Umbilical cord (tissue), 2 donors: ENCODE measurements around the gene RET. TPM values are rescaled to one million over a fixed set of nuclear protein-coding genes. Genes with fewer than 3 reads are reported as not detected.

Experiments used
- DNase-seq: peaks from one replicate; pipeline ENCODE4 v3.0.0-alpha.2; 2015; ENCODE audit warnings: low spot score
- total RNA-seq: library from RNA; depleted of rRNA; stranded (reverse); fragments of >200 nt; gene quantifications from one replicate; pipeline ENCODE4 v1.2.3, GENCODE V29; 2014; ENCODE audit warnings: low replicate concordance; ENCODE audit not compliant: insufficient read depth

Gene RET
- total RNA-seq, 1 donor from 2014 or later: 4.3 TPM

DNA sequence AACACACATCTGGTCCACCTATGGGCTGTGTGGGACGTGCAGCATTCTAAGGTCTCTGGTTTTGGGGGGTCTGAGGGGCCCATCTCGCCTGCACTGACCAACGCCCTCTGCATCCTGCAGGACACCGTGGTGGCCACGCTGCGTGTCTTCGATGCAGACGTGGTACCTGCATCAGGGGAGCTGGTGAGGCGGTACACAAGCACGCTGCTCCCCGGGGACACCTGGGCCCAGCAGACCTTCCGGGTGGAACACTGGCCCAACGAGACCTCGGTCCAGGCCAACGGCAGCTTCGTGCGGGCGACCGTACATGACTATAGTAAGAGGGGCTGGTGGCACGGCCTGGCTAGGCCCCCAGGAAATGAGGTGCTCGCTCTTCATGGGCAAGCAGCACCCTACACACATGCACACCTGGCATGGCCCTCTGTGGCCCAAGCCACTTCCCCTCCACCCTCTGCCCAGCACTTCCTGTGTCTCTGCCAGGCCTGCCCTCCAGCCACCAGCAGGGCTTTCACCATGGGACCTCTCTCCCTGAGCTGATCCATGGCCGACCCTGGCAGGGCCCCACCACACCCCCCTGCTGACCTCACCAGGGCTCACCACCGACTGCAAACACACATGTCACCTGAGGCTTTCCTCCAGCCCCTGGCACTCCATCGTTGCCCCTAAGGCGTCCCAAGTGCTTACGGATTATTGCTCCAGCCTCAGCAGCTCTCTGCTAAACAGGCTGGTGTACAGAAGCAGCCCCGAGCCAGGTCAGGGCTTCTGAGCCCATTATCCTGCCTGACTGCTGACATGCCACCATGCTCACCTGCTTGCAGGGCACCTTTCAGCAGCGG is 29.6 kb downstream of the RET start:
- DNase-seq: no peak

DNA sequence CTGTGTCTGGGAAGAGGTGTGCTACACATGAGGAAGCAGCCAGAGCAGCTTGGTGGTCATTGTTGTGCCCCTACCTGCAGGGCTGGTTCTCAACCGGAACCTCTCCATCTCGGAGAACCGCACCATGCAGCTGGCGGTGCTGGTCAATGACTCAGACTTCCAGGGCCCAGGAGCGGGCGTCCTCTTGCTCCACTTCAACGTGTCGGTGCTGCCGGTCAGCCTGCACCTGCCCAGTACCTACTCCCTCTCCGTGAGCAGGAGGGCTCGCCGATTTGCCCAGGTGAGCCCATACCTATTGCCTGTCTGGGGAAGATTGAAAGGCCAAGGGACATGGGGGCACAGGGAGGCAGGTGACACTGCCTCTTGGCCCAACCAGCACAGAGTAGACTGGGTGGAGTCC is 32.1 kb downstream of the RET start:
- no peak for DNase-seq

DNA sequence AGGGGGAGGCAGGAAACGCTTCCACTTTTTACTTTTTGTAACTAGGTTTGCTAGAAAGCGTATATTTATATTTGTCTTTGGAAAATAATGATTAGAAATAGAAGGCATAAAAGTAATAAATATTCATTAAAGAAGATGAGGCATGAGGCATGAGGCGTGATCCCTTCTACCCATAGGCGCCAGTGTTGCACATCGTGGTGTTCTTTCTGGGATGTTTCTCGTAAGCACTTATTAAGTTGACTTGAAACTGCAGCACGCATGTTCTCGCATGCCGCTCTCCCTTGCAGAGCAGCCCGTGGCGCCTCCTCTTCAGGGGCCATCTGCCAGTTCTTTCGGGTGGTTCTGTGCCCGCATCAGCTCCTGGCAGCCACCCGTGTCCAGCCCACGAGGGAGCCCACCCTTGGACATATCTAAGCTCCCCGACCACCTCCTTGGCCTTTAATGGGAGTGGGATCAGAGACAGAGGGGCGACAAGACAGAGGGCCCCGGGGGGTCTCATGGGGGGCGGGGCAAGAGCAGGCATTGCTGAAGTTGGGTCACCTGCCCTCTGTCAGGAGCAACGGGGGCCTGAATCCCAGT is 32.9 kb downstream of the RET start:
- no peak for DNase-seq

- DNase-seq: peak; percentile 91
Measured at GRCh38 chr10:43110338-43111071, 33.6 kb downstream of the RET start.

DNA sequence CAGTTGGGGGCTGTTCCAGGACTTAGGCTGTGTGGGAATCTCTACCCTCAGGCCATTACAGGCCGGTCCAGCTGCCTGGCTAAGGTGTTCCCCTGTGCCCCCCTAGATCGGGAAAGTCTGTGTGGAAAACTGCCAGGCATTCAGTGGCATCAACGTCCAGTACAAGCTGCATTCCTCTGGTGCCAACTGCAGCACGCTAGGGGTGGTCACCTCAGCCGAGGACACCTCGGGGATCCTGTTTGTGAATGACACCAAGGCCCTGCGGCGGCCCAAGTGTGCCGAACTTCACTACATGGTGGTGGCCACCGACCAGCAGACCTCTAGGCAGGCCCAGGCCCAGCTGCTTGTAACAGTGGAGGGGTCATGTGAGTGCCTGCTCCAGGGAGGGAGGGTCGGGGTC is 34.2 kb downstream of the RET start:
- DNase-seq: no peak

DNA sequence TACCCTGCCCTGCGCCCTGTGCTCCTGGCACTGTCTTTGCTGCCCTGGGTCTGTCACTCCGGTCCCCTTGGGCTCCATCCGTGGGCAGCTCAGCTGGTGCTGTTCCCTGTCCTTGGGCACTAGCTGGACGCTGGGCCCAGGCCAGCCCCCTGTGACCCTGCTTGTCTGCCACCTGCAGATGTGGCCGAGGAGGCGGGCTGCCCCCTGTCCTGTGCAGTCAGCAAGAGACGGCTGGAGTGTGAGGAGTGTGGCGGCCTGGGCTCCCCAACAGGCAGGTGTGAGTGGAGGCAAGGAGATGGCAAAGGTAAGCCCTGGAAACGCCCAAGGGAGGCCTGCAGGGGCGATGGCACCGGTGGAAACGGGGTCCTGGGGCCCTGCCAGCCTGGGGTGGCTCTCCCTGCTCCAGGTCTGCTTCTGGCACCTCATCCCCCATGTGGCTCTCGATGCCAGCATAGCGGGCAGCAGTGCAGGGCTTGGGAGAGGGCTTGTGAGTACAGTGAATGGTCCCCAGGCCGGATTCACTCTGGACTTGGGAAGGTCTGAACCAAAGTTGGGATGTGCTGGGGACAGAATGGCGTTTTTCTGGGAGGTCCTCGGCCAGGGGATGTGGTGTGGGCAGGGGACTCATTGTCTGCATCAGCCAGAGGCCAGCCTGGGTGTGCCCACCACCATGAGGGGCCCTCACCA is 35.2 kb downstream of the RET start:
- DNase-seq: no peak

DNA sequence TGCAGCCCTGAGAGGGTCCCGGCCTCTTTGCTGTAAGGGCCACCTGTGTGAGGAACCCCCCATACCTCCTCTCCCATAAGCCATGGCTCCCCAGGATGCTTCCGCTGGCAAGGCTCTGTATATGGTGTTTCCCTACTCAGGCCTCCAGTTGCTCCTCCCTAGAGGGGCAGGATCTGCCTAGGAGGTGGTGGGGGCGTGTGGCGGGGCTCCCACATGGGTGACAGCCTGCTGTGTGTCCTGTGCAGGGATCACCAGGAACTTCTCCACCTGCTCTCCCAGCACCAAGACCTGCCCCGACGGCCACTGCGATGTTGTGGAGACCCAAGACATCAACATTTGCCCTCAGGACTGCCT is 35.7 kb downstream of the RET start:
- DNase-seq: no peak

GRCh38 chr10:43113201-43114087 is 36.6 kb downstream of the RET start:
- no peak for DNase-seq

DNA sequence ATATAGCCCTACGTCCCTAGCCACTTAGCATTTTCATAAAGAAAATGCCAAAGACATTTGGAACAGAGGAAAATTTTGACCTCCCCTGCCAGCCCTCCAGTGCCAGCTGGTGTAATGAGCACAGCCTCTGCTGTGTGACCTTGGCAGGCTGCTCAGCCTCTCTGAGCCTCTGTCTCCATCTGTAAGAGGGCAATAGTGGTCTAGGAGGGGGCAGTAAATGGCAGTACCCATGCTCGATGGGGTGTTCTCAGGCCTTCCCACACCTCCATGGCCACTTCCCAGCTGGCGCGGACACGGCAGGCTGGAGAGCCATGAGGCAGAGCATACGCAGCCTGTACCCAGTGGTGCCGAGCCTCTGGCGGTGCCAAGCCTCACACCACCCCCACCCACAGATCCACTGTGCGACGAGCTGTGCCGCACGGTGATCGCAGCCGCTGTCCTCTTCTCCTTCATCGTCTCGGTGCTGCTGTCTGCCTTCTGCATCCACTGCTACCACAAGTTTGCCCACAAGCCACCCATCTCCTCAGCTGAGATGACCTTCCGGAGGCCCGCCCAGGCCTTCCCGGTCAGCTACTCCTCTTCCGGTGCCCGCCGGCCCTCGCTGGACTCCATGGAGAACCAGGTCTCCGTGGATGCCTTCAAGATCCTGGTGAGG is 37.3 kb downstream of the RET start:
- DNase-seq: no peak

- DNase-seq: no peak
Measured at GRCh38 chr10:43114743-43115611, 38.1 kb downstream of the RET start.

DNA sequence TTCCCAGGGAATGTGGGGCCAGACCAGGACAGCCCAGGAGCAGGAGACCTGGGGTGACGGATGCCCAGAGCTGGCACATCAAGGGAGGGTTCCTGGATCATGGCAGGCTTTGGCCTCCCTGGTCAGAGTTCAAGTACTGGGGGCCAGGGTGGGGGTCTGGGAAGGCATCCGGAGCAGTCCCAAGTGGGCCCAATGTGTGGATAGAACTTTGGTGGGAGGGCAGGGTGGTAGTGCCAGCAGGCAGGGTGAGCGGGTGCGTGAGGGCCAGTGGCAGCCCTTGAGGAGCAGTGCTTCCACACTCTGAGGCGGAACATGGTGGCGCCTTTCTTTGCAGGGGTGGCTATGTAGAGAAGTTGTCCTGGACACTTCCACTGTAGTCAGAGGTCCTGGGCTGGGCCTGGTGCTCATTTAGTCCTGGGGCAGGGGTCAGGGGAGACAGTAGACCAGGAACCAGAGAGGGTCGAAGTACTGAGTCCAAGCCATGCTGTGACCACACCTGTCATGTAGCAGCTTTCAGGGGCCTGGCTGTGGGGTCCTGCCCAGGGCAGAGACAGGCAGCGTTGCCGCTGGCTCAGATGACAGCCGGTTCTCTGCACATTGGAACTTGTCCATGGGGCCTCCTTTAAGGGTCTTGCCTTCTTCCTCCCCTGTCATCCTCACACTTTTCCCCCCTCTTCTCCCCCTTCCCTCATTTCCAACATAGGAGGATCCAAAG is 39.2 kb downstream of the RET start:
- DNase-seq: no peak

DNA sequence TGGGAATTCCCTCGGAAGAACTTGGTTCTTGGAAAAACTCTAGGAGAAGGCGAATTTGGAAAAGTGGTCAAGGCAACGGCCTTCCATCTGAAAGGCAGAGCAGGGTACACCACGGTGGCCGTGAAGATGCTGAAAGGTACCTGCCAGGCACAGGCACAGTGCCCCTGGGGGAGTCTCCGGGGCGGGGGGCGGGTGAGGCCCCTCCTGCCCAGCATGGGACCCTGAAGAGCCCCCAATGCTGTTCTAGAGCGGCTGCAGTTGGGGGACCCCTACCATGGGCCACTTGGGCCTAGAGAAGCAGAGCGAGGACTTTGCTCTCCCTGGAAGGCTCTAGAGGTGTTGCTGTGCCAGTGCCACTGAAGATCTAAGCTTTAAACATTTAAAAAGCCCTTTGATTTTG is 39.7 kb downstream of the RET start:
- no peak for DNase-seq

DNA sequence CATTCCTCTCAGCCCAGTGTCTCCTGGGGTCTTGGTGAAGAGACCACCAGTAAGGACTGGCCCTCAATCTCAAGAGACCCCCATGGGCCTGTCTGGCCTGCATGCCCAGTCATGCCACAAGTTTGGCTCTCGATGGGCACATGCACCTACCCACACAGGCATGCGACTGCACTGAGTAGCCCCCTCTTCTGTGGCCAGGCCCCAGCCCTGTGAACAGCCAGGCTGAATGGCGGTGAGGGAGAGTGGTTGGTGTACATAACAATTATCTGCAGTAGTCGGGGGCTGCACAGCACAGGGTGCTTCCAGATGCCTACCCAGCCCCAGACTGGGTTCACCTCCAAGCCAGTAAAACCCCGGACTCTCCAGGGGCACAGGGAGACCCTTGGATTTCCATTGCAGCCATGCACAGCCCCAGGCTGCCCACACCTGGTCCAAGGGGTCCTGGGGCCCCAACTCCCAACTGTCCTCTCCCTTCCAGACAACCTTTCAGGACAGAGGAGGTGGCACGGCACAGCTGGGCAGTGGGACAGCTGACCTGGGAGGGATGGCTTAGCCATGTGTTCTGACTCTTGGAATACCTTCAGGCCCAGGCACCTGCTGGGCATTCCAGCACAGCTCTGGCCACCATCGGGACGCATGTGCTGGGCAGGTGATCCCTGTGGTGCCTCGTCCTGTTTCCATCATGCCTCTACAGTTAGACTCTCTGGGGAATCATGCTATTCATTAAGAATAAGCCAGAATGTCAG is 40.3 kb downstream of the RET start:
- no peak for DNase-seq

DNA sequence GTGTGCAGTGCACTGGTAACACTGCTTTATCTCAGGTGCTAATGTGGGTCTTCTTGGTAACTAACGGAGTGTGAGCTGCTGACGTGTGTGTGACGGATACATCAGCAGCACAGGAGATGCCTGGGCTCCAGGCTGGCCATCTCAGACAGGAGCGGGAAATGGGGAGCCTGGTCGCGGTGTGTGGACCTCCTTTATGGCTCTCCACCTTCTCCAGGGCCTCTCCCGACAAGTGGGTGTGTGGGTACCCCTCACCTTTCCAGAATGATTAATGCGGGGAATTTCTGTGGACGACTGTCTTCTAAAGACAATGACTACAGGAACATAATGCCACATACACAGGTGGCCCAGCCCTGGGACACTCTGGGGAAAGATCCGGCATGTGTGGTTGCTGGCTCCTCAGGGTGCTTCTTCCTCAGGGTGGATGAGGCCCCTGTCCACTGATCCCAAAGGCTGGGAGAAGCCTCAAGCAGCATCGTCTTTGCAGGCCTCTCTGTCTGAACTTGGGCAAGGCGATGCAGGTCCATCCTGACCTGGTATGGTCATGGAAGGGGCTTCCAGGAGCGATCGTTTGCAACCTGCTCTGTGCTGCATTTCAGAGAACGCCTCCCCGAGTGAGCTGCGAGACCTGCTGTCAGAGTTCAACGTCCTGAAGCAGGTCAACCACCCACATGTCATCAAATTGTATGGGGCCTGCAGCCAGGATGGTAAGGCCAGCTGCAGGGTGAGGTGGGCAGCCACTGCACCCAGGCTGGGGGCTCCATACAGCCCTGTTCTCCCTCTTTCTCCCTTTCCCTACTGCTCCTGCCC is 41.1 kb downstream of the RET start:
- DNase-seq: no peak

DNA sequence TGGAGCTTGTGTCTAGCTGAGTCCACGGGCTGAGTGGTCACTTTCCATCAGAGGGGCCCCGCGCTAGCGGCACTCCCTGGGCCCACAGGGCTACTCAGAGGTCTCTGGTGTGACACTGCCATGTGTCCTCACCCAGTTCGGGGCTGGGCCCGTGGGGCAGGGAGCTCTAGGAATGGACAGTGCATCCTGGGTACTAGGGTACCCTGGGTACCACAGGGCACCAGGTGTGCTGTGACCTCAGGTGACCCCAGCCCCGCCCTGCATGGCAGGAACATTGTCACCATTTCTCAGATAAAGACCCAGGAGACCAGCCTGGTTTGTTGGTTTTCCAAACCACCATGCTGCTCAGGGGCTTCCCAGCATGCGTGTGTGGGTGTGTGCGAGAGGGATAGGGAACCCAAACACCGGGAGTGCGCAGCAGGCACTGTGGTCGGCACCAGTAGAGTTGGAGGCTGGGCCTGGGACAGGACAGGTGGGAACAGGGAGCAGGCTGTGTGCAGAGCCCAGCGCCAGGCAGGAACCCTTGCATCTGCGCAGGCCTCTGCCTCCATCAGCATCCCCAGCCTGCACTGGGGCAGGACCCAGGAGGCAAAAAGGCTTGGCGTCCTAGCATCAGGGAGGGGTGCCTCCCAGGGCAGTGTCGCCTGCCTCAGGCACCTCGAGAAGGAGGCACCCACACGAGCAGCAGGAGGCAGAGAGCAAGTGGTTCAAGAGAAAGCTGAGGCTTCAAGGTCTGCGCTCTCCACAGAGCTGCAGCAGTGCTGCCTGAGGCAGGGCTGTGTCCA is 42.0 kb downstream of the RET start:
- no peak for DNase-seq

DNA sequence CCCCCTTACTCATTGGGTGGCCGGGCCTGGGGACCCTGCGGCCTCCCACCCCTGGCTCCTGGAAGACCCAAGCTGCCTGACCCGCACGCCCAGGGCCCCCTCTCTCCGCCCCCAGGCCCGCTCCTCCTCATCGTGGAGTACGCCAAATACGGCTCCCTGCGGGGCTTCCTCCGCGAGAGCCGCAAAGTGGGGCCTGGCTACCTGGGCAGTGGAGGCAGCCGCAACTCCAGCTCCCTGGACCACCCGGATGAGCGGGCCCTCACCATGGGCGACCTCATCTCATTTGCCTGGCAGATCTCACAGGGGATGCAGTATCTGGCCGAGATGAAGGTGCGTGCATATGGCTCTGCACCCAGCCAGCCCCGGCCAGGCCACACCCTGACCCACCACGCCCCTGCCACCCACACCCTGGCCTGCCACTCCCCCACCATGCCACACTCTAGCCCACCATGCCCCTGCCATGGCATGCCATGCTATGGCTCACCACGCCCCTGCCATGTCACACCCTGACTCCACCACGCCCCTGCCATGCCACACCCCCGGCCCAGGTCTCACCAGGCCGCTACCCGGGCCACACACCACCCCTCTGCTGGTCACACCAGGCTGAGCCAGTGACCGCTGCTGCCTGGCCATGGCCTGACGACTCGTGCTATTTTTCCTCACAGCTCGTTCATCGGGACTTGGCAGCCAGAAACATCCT is 42.7 kb downstream of the RET start:
- DNase-seq: no peak
